ENCODE results near the gene GRIN3A.

GRCh38 chr9:101702257-101702656, 36.2 kb downstream of the GRIN3A start:
- TF ChIP-seq CTCF (IDR thresholded peaks at IDR 0.05; ENCODE audit: low read depth, low read length) = no peak
- TF ChIP-seq POLR2A (IDR thresholded peaks at IDR 0.05; ENCODE audit: extremely low read depth, insufficient read length) = no peak
- no peak for TF ChIP-seq MYC (IDR thresholded peaks at IDR 0.05; ENCODE audit: low read depth, low read length)
- TF ChIP-seq MAX (IDR thresholded peaks at IDR 0.05; ENCODE audit: low read depth, low read length) = no peak

Measured in NB4 (cell line).